GM19035 (cell line): ENCODE data around the gene LRRC28.
"Not testable (repeated sequence)": the region's sequence is repeated elsewhere in the genome, so short reads cannot be mapped to it uniquely, and the experiment has no call there.

Experiments used
- ATAC-seq: cut with Tn5 transposase; IDR thresholded peaks from one replicate; pipeline ENCODE4 v1.9.1; 2021; ENCODE audit not compliant: unreplicated experiment

LRRC28 gene

DNA sequence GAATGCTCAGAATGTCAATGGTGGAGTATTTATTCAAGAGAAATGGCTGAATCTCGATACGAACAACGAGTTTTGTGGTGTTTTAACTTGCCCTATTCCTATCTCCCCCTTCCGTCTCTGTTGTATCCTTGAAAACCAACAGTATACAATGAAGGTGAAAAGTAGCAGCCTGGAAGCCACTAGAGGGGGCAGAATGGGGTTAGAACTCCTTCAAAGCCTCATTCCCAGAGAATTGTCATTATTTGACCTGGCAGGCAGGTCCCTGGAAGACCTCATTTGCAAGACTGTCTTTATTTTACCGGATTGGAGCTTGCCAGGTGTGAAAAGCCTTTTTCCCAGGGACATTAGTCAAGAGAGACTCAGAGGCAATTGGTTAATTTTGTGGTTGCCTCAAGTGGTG is 139.4 kb downstream of the LRRC28 start:
- ATAC-seq: no peak

DNA sequence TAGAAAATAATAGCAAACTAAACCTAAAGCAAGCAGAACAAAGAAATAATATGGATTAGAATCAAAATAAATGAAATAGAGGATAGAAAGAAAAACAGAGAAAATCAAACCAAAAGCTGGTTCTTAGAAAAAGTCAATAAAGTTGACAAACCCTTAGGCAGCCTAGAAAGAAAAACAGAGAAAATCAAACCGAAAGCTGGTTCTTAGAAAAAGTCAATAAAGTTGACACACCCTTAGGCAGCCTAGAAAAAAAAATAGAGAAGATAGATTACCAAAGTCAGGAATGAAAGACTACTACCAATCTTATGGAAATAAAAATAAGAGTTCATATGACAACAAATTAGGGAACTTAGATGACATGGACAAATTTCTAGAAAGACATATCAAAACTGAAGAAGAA is 142.4 kb downstream of the LRRC28 start:
- no peak for ATAC-seq

DNA sequence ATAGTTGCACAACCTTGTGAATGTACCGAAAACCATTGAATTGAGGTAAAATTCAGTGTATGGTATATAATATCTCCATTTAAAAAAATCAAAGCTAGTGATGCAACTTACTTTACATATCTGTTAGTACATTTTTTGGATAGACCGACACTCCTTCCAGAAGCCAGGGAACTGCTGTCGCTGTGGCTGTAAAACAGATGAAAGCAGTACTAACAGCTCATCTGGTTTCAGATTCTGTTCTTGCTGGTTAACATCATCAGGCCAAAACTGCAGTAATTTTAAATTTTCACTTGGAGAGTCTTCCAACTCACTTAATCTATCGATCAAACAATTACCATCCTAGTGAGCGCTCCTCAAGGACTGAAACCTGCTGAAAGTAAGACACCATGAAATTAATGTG is 145.1 kb downstream of the LRRC28 start:
- no peak for ATAC-seq

DNA sequence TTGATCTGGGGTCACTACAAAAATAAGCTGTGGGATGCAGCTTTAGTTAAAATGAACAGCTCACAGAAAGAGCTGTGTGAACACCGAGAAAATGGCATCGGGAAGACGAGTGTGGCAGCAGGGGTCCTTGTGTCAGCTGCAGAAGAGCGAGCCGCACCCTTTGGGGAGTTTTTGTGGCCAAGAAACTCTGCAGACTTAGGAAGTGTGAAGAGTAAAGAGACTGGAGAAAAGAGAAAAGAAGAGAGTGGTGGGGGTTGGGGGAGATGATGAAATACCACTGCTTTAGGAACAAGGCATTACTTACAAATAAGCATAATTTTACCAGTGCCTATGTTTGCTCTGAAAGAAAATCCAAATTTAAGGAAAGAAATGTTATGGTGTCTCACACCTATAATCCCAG is 147.8 kb downstream of the LRRC28 start:
- no peak for ATAC-seq

DNA sequence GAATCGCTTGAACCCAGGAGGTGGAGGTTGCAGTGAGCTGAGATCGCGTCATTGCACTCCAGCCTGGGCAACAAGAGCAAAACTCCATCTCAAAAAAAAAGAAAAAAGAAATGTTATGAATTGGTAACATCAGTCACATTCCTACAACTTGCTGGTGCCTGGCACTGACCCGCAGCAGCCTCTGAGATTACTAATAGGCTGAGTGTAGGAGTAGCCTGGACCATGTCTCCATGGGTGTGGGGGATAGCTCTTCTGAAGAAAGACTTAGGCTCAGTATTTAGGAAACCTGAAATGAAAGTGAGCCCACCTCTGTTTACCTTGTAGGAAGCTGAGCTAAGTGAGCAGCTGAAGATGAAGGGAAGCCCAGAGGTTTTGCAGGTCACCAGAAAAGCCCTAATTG is 148.3 kb downstream of the LRRC28 start:
- ATAC-seq: no peak

DNA sequence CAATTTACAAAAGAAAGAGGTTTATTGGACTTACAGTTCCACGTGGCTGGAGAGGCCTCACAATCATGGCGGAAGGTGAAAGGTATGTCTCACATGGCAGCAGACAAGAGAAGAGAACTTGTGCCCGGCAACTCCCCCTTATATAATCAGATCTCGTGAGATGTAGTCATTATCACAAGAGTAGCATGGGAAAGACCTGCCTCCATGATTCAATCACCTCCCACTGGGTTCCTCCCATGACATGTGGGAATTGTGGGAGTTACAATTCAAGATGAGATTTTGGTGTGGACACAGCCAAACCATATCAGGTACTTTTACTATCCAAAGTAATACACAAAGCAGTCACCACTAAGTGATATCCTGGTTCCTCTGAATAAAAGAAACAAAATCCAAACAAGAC is 149.9 kb downstream of the LRRC28 start:
- ATAC-seq: not testable (repeated sequence)

DNA sequence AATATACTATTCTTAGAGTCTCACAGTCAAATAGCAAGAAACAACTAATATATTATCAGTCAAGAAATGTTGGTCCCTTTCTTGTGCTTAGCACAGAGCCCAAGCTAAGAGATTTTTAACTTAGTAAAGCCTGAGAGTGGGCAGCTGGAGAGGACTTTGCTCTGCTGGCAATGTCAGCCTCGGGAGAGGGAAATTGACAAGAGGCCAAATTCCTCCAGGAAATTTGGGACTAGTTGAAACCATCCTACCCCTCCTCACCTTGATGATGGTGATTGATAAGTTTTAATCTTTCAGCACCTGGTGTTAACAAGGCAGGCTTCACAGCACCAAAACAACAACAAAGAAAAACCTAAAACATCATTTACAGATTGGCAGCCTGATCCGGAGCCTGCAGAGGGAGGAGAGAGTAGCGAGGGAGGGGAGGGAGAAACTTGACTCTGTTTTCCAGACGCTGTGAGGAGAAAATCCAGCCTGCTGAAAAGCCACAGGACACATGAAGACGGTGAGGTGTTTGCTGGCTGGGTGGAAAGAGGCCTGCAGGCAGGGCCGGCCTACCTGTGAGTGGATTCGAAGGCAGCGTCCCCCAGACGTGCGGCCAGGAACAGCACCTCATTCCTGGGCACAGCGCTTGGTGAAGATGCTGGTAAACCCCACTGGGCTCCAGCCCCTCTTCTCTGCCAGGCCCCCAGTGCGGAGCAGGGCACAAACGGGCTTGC is 150.9 kb downstream of the LRRC28 start:
- no peak for ATAC-seq

DNA sequence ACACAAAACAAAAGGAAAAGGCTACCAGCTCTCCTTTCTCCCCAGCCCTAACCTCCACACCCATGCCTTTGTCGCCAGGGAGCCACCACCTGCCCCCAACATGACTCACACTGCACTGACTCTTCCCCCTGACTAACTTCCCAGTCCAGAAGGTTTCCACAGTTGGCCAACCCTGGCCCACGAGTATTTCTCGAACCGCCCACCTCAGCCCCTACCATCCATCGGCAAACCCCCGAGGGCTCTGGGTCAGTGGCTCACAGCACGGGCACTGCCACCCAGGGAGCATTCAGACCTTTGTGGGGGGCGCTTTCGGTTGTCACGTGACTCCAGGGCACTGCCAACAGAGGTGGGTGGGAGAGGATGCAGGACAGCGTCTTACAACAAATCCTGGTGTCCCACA is 152.3 kb downstream of the LRRC28 start:
- no peak for ATAC-seq

DNA sequence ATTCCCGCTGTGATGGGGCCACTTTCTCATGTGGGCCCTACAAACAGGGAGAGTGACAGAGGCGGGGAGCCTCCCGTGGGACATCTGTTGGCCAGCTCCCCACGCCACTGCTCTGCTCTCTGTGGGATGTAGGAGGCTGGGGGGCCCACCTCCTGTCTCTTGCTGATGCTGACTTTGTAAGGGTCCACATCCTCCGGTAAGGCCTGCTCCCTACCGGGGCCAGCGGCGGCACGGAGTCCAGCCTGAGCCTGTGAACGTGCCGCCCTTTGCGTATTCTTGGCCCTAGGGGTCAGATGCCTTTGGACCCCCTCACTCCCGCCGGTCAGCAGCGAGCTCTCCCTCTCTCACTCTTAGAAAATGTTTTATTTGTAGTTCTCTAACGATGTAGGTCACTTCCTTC is 153.2 kb downstream of the LRRC28 start:
- ATAC-seq: no peak

DNA sequence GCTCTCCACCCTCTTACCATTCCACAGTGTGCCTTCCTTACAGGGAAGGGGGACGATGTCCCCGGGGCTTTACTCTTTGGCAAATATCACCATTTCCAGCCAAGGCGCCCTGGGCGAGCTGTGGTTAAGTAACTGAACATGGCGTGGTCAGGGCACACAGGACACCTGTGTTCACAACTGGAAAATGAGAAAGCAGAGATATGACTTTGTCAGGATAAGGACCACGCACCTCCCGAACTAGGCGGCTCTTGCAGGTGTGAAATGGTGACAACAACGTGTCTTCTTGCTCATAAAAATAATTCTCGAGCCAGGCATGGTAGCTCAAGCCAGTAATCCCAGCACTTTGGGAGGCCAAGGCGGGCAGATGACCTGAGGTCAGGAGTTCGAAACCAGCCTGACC is 154.8 kb downstream of the LRRC28 start:
- no peak for ATAC-seq

DNA sequence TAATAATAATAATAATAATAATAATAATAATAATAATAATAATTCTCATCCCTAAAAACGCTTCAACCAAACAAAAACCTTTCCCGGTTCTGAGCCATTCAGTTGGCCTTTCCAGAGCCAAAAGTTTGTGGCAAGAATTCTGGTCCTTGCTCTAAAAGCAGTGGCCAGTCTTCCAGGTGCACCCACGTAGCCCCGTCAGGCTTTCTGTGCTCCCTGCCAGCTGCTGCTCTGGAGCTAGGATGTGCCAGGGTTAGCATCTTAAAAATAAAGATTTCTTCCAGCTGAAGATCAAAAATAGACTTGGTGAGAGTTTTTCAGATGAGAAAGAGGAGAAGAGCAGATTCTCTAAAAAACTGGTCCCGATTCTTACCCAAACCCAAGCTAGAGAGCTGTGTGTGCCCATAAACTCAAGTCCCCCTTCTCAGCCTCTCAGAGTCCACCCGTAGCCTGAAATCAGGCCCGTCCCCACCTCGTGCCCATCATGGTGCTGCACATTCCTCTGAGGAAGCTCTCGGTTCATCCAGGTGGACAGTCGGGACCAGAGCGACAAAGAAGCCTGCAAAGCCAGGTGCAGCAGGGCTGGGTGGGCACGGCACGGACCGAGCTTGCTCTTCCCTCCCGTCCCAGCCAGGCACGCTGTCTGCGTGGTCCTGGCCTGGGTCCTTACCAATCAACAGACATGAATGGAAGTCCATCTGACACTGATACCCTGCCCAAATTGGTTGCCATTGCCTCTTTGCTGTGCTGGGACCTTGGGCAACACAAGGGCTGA is 155.6 kb downstream of the LRRC28 start:
- ATAC-seq: no peak

DNA sequence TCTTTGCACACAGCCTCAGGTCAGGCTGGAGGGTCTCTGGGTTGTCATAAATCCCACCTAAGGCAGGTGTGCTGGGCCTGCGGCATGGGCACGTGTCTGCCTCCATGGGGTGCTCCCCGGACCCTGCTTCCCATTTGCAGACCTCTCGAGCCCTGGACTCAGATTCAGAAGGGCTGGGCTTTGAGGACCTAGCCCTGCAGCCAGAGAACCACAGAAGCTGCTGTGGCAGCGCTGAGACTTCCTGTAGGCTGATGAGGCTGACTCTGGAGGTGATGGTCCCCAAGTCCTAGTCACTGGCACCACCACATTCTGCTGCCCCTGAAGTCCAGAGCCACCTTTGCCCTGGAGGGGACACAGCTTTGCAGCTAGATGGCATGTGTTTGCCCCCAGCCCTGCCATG is 156.4 kb downstream of the LRRC28 start:
- ATAC-seq: no peak

DNA sequence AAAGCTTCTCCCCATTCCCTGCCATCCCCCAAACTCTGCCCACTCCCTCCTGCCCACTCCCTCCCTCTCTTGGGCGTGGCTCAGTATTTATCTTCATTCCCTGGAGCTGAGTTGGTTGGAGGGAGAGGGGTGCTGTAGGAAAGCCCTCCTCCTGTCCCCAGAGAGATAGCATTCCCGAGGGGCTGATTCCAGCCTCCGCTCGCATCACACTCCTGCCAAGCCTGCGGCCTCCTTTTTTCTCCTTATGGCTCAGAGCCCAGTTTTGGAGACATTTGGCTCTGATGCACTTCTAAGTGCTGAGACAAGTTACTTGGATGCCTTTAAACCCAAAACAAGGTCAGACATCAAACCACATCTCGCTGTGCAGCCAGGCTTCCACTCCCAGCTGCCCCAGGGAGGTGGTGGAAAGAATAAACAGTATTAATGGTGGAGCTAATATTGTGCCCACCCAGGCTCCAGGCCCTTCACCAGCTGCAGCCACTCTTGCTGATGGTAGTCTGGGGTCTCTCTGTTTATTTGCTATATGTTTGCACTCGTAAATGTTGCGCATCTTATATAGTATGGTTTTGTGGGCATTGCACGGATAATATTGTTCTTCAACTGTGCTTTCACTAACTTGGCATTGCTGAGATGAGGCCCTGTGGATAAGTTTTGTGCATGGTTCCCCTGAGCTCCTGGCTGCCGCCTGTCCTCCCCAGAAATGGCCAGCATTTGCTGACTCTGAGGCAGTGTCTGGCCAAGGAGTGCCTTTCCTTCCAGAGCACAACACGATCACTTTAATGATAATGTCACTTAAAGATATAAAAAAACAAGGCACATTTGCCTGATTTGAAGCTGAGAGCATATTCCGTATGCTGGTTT is 157.2 kb downstream of the LRRC28 start:
- no peak for ATAC-seq

DNA sequence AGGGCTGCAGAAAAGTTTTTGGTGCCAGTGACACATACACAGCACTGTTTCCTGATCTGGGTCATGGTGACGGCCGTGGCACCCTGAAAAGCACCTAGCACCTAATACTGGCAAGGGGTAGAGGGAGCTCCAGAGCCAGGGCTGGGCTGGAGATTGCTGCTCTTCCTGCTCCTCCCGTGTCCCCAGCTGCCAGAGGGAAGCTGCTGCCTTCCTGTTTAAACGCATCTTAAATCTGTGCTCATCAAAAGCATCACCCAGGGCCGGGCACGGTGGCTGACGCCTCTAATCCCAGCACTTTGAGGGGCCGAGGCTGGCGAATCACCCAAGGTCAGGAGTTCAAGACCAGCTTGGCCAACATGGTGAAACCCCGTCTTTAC is 157.8 kb downstream of the LRRC28 start:
- ATAC-seq: no peak

DNA sequence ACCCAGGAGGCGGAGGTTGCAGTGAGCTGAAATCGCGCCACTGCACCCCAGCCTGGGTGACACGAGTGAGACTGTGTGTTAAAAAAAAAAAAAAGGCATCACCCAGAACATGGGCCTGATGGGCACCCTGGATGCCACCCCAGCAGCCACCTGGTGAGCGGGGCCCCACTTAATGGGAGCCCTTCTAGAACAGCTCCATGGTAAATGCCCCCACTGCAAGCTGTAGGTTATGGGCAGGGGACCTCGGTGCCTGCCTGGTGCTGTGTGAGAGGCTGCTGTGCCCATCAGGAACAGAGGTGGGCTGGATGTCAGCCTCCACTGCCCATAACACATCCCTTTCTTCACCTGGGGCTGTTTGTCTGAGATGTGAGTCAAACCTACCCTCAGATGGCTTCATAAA is 158.3 kb downstream of the LRRC28 start:
- no peak for ATAC-seq

DNA sequence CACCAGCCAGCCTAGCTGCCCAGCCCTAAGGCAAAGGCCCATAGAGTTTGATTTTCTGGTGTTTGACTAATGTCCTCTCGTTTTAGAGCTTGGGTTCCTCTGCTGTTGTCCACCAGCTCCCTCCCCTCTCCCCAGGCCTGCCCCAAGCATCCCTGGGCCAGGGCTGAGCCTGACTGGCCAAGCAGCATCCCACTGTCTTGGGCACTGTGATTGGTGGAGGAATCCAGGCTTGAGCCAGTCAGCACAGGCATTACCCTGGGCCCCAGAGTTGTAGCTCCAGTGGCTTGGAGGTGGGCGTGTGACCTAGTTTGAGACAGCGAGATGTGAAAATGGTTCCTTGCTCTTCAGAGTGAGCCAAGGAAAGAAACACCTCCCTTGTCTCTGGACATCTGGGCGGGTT is 159.2 kb downstream of the LRRC28 start:
- no peak for ATAC-seq

DNA sequence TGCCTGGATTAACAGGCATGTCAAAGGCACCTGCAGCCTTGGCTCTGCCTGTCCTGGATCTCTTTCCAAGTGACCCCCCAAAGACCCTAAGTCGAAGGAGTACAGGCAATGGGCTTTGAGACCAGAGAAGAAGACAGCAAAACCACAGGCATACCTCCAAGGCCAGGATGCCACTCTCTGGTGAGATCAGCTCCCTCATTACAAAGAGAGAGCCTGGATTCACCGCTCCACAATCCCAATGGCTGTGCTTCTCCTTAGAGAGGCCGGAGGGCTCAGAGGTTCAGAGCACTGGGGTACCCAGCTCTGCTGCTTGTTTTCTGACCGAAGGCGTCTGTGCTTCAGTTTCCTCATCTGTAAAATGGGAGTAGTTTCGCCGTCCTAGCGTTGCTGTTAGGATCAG is 160.0 kb downstream of the LRRC28 start:
- ATAC-seq: no peak

DNA sequence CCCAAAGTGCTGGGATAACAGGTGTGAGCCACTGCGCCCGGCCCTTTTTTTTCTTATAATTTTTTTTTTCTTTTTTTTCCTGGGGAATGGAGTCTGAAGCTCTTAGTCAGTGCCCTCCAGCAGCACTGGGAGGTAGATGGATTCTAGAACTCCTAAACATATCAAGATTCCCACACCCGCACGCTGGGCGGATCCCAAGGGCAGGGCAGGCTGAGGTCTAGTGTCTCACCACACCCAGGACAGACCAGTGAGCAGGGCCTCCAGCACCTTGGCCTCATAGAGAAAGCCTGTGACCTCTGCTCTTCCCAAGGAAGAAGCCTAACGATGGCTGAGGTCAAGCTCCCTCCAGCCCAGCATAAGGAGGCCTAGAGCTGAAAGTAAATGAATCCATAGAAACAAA is 160.8 kb downstream of the LRRC28 start:
- no peak for ATAC-seq

DNA sequence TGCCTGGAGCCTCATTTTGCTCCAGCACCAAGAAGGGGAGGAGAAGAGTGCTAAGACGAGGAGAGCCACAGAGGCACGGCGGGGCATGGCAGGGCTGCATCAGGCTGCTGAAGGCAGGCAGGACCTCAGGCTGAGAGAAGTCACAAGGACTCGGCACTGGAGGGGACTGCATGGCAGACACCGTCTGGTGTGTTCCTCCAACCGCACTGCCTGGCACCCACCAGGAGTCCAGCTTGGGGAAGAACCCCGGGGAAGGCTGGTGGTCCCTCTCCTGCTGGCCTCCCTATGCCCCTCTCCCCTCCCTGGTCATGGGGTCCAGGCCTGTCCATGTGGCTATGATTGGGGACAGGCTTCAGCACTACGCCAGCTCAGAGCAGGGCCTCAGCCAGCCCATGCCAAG is 161.3 kb downstream of the LRRC28 start:
- no peak for ATAC-seq

DNA sequence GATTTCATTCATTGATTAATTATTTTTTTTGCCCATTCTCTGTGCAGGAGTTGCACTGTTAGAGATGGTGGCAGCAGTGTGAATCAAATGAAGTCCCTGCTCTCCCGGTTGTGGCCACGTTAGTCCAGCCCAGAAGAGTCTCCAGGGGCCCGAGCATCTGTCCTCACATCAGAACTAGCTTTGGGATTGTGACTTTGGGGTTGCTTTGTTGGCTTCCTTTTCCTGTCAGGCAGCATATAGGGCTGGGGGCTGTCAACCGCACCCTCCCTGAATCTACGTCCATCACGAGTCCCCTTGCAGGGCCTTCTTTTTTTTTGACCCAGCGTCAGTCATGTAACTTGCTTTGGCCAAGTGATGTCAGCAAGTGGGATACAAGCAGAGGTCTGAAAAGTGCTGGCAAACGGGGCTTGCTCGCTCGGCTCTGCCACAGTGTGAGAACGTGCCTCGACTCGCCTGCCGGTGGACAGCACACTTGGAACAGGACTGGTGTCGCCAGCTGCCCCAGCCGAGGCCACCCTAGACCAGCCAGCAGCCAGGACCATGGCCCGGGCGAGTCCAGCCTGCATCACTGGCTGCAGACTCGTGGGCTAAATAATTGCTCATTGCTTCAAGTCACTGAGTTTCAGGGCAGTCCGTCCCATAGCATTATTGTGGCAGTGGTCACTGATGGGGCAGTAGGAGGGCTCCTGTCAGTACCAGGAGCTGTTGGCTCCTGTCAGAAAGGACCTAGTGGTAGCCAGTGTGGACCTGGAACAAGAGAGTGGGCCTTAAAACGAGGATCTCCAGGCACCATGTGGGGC is 162.9 kb downstream of the LRRC28 start:
- no peak for ATAC-seq
